NOMO-1 treated with dmso at 0.1 percent for 144 hours (cell line): Measurements from ENCODE around the gene AKT3.
"Not testable (repeated sequence)": the region's sequence is repeated elsewhere in the genome, so short reads cannot be mapped to it uniquely, and the experiment has no call there.

Experiments
- DNase-seq: peaks from one replicate; lab custom pipeline; 2025; ENCODE audit not compliant: unreplicated experiment; lab: John Stamatoyannopoulos, UW

The AKT3 gene

DNA sequence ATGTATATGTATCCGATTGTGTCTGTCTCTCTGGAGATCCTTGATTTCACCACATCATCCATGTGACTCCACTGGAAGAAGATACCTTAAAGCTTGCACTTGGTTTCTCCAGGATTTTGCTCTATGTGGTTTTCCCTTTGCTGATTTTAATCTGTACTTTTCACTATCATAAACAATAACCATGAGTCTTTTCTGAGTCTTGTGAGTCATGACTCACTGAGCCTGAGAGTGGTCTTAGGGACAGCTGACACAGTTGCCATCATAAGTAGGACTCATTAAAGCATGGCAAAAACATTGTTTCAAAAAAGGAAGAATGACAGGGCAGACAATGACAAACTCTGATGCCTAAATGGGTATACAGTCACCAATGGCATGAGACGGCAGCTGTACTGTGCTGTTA, 226.2 kb downstream of the AKT3 start:
- DNase-seq = no peak

DNA sequence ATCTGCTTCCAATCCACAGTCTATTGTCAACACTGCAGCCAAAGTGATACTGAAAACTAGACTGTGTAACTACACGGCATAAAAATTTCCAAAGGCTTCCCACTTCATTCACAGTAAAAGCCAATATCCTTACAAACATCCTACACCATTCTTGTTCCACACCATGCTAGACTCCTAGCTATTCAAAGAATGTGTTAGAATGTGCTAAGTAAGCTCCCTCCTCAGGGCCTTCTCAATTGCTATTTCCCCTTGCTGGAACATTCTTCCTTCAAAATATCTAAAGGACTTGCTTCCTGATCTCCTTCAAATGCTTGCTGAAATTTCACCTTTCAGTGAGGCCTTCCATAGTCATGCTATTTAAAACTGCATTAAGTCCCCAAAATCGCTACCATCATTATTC, 228.1 kb downstream of the AKT3 start:
- DNase-seq = no peak

- no peak for DNase-seq
Observed at GRCh38 chr1:243620096-243620495, 229.9 kb downstream of the AKT3 start.

- no peak for DNase-seq
Observed at GRCh38 chr1:243609698-243610097, 240.3 kb downstream of the AKT3 start.

- no peak for DNase-seq
Observed at GRCh38 chr1:243605604-243606003, 244.4 kb downstream of the AKT3 start.

- no peak for DNase-seq
Observed at GRCh38 chr1:243601720-243602119, 248.3 kb downstream of the AKT3 start.

GRCh38 chr1:243598433-243598832, 251.6 kb downstream of the AKT3 start:
- DNase-seq = peak; percentile 36

GRCh38 chr1:243597383-243597782, 252.7 kb downstream of the AKT3 start:
- no peak for DNase-seq

GRCh38 chr1:243596431-243597062, 253.5 kb downstream of the AKT3 start:
- peak; percentile 20 for DNase-seq

DNA sequence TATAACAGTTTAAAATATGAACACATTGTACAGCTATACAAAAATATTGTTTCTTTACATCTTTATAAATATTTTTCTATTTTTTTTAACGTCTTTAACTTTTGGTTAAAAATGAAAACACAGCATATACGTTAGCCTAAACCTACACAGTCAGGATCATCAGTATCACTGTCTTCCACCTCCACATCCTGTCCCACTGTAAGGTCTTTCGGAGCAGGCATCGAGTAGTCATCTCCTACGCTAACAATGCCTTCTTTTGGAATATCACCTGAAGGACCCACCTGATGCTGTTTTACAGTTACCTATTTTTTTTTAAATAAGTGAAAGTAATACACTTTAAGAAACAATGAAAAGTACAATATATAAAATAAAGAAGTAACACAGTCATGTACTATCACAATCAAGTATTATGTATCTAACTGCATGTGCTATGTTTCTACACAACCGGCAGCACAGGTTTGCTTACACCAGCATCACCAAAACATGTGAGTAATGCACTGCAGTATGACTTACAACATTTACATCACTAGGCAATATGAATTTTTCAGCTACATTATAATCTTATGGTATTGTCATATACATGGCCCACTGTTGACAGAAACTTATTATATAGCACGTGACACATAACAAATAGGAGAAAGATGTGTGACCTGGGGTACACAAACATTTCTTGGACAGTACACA, 254.4 kb downstream of the AKT3 start:
- no peak for DNase-seq

DNA sequence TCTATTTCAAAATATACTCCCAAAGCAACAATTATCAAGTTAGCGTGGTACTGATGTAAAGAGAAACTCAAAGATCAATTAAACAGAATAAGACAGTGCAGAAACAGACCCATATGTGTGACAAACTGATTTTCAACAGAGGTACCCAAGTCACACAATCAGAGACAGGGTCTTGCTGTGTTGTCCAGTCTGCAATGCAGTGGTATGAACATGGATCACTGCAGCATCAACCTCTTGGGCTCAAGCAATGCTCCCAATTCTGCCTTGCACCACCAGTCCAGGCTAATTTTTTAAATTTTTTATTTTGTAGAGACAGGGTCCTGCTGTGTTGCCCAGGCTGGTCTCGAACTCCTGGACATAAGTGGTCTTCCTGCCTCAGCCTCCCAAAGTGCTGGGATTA, 255.6 kb downstream of the AKT3 start:
- DNase-seq = no peak

GRCh38 chr1:243589286-243589685, 260.8 kb downstream of the AKT3 start:
- DNase-seq = not testable (repeated sequence)

DNA sequence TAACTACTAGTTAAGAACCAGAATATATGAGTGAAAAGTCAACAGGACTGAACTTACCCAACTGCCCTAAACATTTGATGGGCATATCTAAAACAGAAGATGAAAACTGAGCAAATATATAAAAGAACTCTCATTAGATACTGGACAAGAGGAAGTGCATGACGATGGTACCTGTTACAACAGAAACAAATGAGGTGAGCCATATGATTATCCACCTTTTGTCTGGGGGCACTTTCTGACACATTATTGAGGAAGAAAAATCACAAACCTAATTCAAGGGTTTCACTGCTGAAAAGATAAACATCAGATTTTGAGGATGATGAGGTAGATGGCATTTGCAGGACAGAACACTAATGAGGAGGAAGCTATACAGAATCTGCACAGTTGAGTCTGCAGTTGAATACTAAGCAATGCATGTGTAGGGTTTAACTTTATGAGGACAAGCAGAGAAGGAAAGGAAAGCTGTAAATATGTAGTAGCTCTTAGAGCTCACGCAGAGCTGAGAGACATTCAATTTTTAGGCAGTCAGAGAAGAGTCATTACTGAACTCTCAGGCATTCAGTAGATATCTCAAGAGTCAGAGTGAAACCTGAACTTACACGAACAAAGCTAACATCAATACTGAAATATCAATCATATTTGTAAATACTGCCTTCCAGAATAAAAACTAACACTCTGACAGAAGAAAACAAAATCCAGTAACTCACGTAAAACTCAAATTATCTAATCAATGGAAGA, 262.1 kb downstream of the AKT3 start:
- no peak for DNase-seq

DNA sequence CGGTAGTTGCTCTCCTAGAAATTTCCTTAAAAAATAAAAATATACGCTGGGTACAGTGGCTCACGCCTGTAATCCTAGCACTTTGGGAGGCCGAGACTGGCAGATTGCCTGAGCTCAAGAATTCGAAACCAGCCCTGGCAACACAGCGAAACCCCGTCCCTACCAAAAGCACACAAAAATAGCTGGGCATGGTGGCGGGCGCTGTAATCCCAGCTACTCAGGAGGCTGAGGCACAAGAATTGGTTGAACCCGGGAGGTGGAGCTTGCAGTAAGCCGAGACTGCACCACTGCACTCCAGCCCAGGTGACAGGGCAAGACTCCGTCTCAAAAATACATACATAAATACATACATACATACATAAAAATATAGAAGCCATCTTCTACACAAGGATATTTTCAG, 262.8 kb downstream of the AKT3 start:
- no peak for DNase-seq

- no peak for DNase-seq
Observed at GRCh38 chr1:243585982-243586381, 264.1 kb downstream of the AKT3 start.

DNA sequence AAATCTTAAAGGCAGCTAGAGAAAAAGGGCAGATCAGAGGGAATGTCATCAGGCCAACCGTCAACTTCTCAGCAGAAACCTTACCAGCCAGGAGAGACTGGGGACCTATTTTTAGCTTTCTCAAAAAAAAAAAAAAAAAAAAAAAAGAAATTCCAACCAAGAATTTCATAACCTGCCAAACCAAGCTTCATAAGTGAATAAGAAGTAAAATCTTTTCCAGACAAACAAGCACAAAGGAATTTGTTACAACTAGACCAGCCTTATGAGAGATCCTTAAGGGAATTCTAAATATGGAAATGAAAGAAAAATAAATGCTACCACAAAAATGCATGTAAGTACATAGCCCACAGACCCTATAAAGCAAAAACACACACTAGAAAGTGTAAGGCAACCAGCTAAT, 267.7 kb downstream of the AKT3 start:
- DNase-seq = no peak

DNA sequence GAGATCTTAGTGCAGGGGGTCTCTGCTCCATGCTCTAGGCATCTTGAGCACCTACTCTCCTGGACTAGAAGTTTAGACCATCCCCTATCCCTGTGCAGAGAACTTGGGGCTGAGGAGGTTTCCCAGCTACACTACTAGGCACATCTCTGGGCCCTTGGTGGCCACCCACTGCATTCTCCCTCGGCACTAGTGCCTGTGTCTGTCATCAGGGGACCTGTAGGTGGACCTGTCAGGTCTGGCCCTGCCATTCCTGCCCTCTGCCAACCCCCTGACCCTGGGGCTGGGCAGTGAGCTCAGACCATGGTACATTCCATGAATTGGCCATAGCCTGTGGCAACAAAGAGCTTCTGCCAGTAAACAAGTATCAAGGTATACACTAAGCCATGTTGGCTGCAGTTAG, 269.1 kb downstream of the AKT3 start:
- no peak for DNase-seq

- no peak for DNase-seq
Observed at GRCh38 chr1:243580072-243580471, 270.0 kb downstream of the AKT3 start.

GRCh38 chr1:243575070-243575469, 275.0 kb downstream of the AKT3 start:
- DNase-seq = no peak

- DNase-seq = no peak
Observed at GRCh38 chr1:243572940-243573339, 277.1 kb downstream of the AKT3 start.

GRCh38 chr1:243568793-243569192, 281.2 kb downstream of the AKT3 start:
- no peak for DNase-seq

DNA sequence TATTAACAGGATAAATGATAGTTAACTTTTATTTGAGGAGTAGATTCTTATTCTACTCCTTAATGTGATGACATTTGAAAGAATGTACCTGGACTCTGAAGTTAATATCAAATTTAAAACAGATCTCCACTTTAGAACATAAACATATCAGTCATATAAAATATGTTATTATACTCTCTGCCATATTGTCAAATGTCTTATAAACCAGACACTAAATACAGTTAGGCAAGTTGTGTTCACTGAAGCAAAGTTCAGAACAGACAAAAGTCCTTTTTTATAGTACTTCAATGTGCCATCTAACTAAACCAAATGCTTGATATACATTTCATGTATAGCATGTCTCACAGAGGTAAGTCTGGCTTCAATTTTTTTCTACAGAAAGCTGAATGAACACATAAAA, 285.2 kb downstream of the AKT3 start:
- DNase-seq = no peak
